ENCODE data around the gene MTFMT.
"Not testable (repeated sequence)": the region's sequence is repeated elsewhere in the genome, so short reads cannot be mapped to it uniquely, and the experiment has no call there.

MTFMT gene

GRCh38 chr15:65060641-65061397, 31.4 kb upstream of the MTFMT start:
- DNase-seq (ENCODE audit: low spot score), result peak; percentile 40

GRCh38 chr15:65059931-65060596, 30.6 kb upstream of the MTFMT start:
- DNase-seq (ENCODE audit: low spot score), result no peak

GRCh38 chr15:65059369-65059750, 29.9 kb upstream of the MTFMT start:
- no peak for DNase-seq (ENCODE audit: low spot score)

GRCh38 chr15:65058394-65059368, 29.2 kb upstream of the MTFMT start:
- no peak for DNase-seq (ENCODE audit: low spot score)

GRCh38 chr15:65057549-65057940, 28.1 kb upstream of the MTFMT start:
- DNase-seq (ENCODE audit: low spot score), result no peak

GRCh38 chr15:65056868-65057548, 27.6 kb upstream of the MTFMT start:
- no peak for DNase-seq (ENCODE audit: low spot score)

GRCh38 chr15:65056106-65056505, 26.7 kb upstream of the MTFMT start:
- DNase-seq (ENCODE audit: low spot score), result no peak

GRCh38 chr15:65055201-65055870, 25.9 kb upstream of the MTFMT start:
- DNase-seq (ENCODE audit: low spot score), result no peak

GRCh38 chr15:65054333-65055200, 25.1 kb upstream of the MTFMT start:
- DNase-seq (ENCODE audit: low spot score), result peak; percentile 87

- DNase-seq (ENCODE audit: low spot score), result no peak
These were observed 23.5 kb upstream of the MTFMT start for GRCh38 chr15:65052956-65053355.

- DNase-seq (ENCODE audit: low spot score), result no peak
These were observed 21.8 kb upstream of the MTFMT start for GRCh38 chr15:65051266-65051665.

- DNase-seq (ENCODE audit: low spot score), result no peak
These were observed 20.8 kb upstream of the MTFMT start for GRCh38 chr15:65050270-65050669.

GRCh38 chr15:65049418-65049840, 20.0 kb upstream of the MTFMT start:
- DNase-seq (ENCODE audit: low spot score), result peak; percentile 99

- DNase-seq (ENCODE audit: low spot score), result no peak
These were observed 18.8 kb upstream of the MTFMT start for GRCh38 chr15:65048241-65048640.

- DNase-seq (ENCODE audit: low spot score), result no peak
These were observed 15.5 kb upstream of the MTFMT start, which contains the start of gene SLC51B for GRCh38 chr15:65044724-65045481. Gene SLC51B, plus strand, starts transcription at chr15:65045387. Its CDS starts 4,618 bp downstream, at chr15:65050005.

GRCh38 chr15:65044218-65044617, 14.8 kb upstream of the MTFMT start:
- DNase-seq (ENCODE audit: low spot score), result not testable (repeated sequence)

- no peak for DNase-seq (ENCODE audit: low spot score)
These were observed 13.4 kb upstream of the MTFMT start for GRCh38 chr15:65042776-65043327.

GRCh38 chr15:65041787-65042186, 12.3 kb upstream of the MTFMT start:
- DNase-seq (ENCODE audit: low spot score), result no peak

GRCh38 chr15:65040461-65040860, 11.0 kb upstream of the MTFMT start:
- DNase-seq (ENCODE audit: low spot score), result no peak
